CD14-positive monocyte (primary cell): Measurements from ENCODE around the gene MSI2. TPM values are rescaled to one million over a fixed set of nuclear protein-coding genes. Genes with fewer than 3 reads are reported as not detected.

Experiments
- DNase-seq, 3 donors: peaks; one replicate each; pipeline ENCODE4 v3.0.0-alpha.2; 2011 to 2022
- H2AFZ ChIP-seq: 2 replicates; pipeline ENCODE4 v1.6.0; 2012; ENCODE audit warnings: mild to moderate bottlenecking, low read depth, low read length, inconsistent platforms; ENCODE audit not compliant: insufficient read depth, poor library complexity, severe bottlenecking
- H3K27ac ChIP-seq, 2 donors: 1 replicate in 1 of 2; 2 replicates in 1 of 2; pipeline ENCODE4 v1.5.1; 2012 to 2013; ENCODE audit warnings: low read length in 2 of 2, control low read depth in 1 of 2, inconsistent platforms in 1 of 2, low read depth in 1 of 2, mild to moderate bottlenecking in 1 of 2
- H3K27me3 ChIP-seq, 2 donors: one replicate each; pipeline versions ENCODE4 v1.6.0 to v1.6.1; 2011 to 2013; ENCODE audit warnings: low read length in 2 of 2; ENCODE audit not compliant: control insufficient read depth in 2 of 2, insufficient read depth in 2 of 2
- H3K36me3 ChIP-seq, 2 donors: replicated peaks in 1 of 2; 1 replicate in 1 of 2; 2 replicates in 1 of 2; pipeline versions ENCODE4 v1.5.1 to v1.6.1; 2012 to 2013; ENCODE audit warnings: low read length in 2 of 2, control low read depth in 1 of 2, inconsistent platforms in 1 of 2, mild to moderate bottlenecking in 1 of 2; ENCODE audit not compliant: insufficient read depth in 2 of 2, control insufficient read depth in 1 of 2
- H3K4me1 ChIP-seq, 2 donors: 1 replicate in 1 of 2; 2 replicates in 1 of 2; pipeline versions ENCODE4 v1.5.1 to v1.6.1; 2012 to 2013; ENCODE audit warnings: low read length in 2 of 2, control low read depth in 1 of 2, inconsistent platforms in 1 of 2, mild to moderate bottlenecking in 1 of 2, moderate library complexity in 1 of 2; ENCODE audit not compliant: insufficient read depth in 2 of 2, control insufficient read depth in 1 of 2
- H3K4me2 ChIP-seq: replicated peaks from 2 replicates; pipeline ENCODE3; 2012; ENCODE audit warnings: low read length, moderate library complexity, mild to moderate bottlenecking; ENCODE audit not compliant: poor library complexity, severe bottlenecking; ENCODE audit errors: extremely low read depth
- H3K4me3 ChIP-seq, 3 experiments: fragments of 200-600 bp in 1 of 3; sonication (generic) in 1 of 3; replicated peaks in 1 of 3; 1 replicate in 2 of 3; 2 replicates in 1 of 3; pipeline ENCODE4 v1.5.1; 2011 to 2013; ENCODE audit warnings: low read length in 3 of 3, mild to moderate bottlenecking in 3 of 3, control low read depth in 2 of 3, low read depth in 2 of 3, inconsistent platforms in 1 of 3, moderate library complexity in 1 of 3
- H3K79me2 ChIP-seq: 2 replicates; pipeline ENCODE4 v1.6.0; 2012; ENCODE audit warnings: mild to moderate bottlenecking, control low read depth, inconsistent platforms, low read length, moderate library complexity; ENCODE audit not compliant: insufficient read depth
- H3K9ac ChIP-seq: 2 replicates; pipeline ENCODE4 v1.6.0; 2017; ENCODE audit warnings: low read length, mild to moderate bottlenecking; ENCODE audit not compliant: insufficient read depth, poor library complexity, severe bottlenecking
- H3K9me3 ChIP-seq, 2 donors: replicated peaks in 1 of 2; 1 replicate in 1 of 2; 2 replicates in 1 of 2; pipeline versions ENCODE4 v1.5.1 to v1.6.1; 2012 to 2013; ENCODE audit warnings: low read length in 2 of 2, control low read depth in 1 of 2; ENCODE audit not compliant: control insufficient read depth in 1 of 2, insufficient read depth in 1 of 2
- H4K20me1 ChIP-seq: 2 replicates; pipeline ENCODE4 v1.6.0; 2012; ENCODE audit warnings: mild to moderate bottlenecking, low read length, control low read depth, moderate library complexity; ENCODE audit not compliant: insufficient read depth
- H3K27ac Mint-ChIP-seq, 7 donors: one replicate each; pipeline ENCODE4 v1.8.0; 2020; ENCODE audit warnings: mild to moderate bottlenecking in 7 of 7, mixed read lengths in 7 of 7, moderate library complexity in 6 of 7, inconsistent platforms in 2 of 7
- H3K27me3 Mint-ChIP-seq, 3 donors: one replicate each; pipeline ENCODE4 v1.8.0; 2021 to 2022; ENCODE audit warnings: low read depth in 3 of 3, mild to moderate bottlenecking in 3 of 3, mixed read lengths in 3 of 3, moderate library complexity in 3 of 3, inconsistent platforms in 1 of 3
- H3K36me3 Mint-ChIP-seq, 2 donors: one replicate each; pipeline ENCODE4 v1.8.0; 2020; ENCODE audit warnings: mixed read lengths in 2 of 2, inconsistent platforms in 1 of 2, mild to moderate bottlenecking in 1 of 2
- H3K4me1 Mint-ChIP-seq: one replicate; pipeline ENCODE4 v1.8.0; 2020; ENCODE audit warnings: mild to moderate bottlenecking, mixed read lengths
- H3K4me3 Mint-ChIP-seq, 2 donors: one replicate each; pipeline ENCODE4 v1.8.0; 2020; ENCODE audit warnings: mild to moderate bottlenecking in 2 of 2, mixed read lengths in 2 of 2, moderate library complexity in 1 of 2
- H3K9me3 Mint-ChIP-seq, 7 donors: one replicate each; pipeline ENCODE4 v1.8.0; 2020 to 2022; ENCODE audit warnings: mixed read lengths in 7 of 7, mild to moderate bottlenecking in 6 of 7, moderate library complexity in 6 of 7, inconsistent platforms in 2 of 7
- CTCF ChIP-seq: fragments of 200-600 bp; IDR thresholded peaks from one replicate; pipeline ENCODE4 v1.8.0; 2022; ENCODE audit warnings: antibody characterized with exemption, mild to moderate bottlenecking
- WGBS: methylation state at CpG from one replicate; pipeline ENCODE4 v1.1.5; 2013; ENCODE audit warnings: missing lambda C conversion rate; ENCODE audit not compliant: insufficient coverage; 5-methylcytosine and 5-hydroxymethylcytosine counted together
- intact Hi-C, 2 donors: fragments of 100-400 bp; cut with micrococcal nuclease; formaldehyde crosslinking; loops; one replicate each; pipeline versions ENCODE4 v1.15.0 to v1.15.1; 2023
- polyA plus RNA-seq, 3 donors: library from polyadenylated mRNA; depleted of rRNA in 1 of 3; unstranded in 2 of 3; stranded (reverse) in 1 of 3; fragments of 300-500 nt in 2 of 3; fragments of >200 nt in 1 of 3; fragmentation: Illumina TruSeq in 2 of 3; gene quantifications; 1 replicate in 2 of 3; 2 replicates in 1 of 3; pipeline ENCODE4 v1.2.3, GENCODE V29; 2012 to 2021

MSI2 gene
- polyA plus RNA-seq, 3 donors, result 0.20 to 6.6 (median 0.37) TPM

GRCh38 chr17:57614742-57615141, 358.4 kb downstream of the MSI2 start:
- Histone ChIP-seq H3K4me2 (no peak overlapping the region), H3K36me3 (no peaks in the 10 kb centered on the region), H3K4me3 (no peak overlapping the region), H3K27ac (no peak overlapping the region), H3K27me3 (no peaks in the 10 kb centered on the region), H3K9me3 (no peaks in the 10 kb centered on the region), H3K4me1 (no peaks in the 10 kb centered on the region), H3K79me2 (no peaks in the 10 kb centered on the region), H4K20me1 (no peaks in the 10 kb centered on the region), H2AFZ (no peak overlapping the region), H3K9ac (no peak overlapping the region)
- no peak overlapping the region for H3K27ac Mint-ChIP-seq
- peaks cover 0 to 3% (median 2%) of the 10 kb centered on the region in 7 donors for H3K9me3 Mint-ChIP-seq
- peaks cover 0 to 2% (median 0%) of the 10 kb centered on the region in 3 donors for H3K27me3 Mint-ChIP-seq
- 98% methylated on average over 3 of the region's 3 CpGs for WGBS
- no peak overlapping the region for H3K4me3 Mint-ChIP-seq
- intact Hi-C loops, result no loop called here
- no peak for DNase-seq
- peaks cover 12 to 16% of the 10 kb centered on the region in 2 donors for H3K36me3 Mint-ChIP-seq
- no peaks in the 10 kb centered on the region for H3K4me1 Mint-ChIP-seq
- TF ChIP-seq CTCF, result no peak

- DNase-seq, result no peak
- 100% methylated on average over 7 of the region's 13 CpGs for WGBS
- H3K27ac ChIP-seq, result no peak overlapping the region
- H3K36me3 ChIP-seq, result no peaks in the 10 kb centered on the region
- H4K20me1 ChIP-seq, result no peaks in the 10 kb centered on the region
- TF ChIP-seq CTCF, result no peak
- Mint-ChIP-seq H3K27ac (no peak overlapping the region), H3K4me1 (no peaks in the 10 kb centered on the region), H3K27me3 (peaks cover 0 to 2% (median 0%) of the 10 kb centered on the region in 3 donors), H3K4me3 (no peak overlapping the region), H3K36me3 (peaks cover 14 to 16% of the 10 kb centered on the region in 2 donors), H3K9me3 (peaks cover 0 to 3% (median 2%) of the 10 kb centered on the region in 7 donors)
- no peaks in the 10 kb centered on the region for H3K4me1 ChIP-seq
- H2AFZ ChIP-seq, result no peak overlapping the region
- intact Hi-C loops, result no loop called here
- no peaks in the 10 kb centered on the region for H3K9me3 ChIP-seq
- no peak overlapping the region for H3K4me2 ChIP-seq
- H3K27me3 ChIP-seq, result no peaks in the 10 kb centered on the region
- H3K9ac ChIP-seq, result no peak overlapping the region
- no peak overlapping the region for H3K4me3 ChIP-seq
- H3K79me2 ChIP-seq, result no peaks in the 10 kb centered on the region
Measured at GRCh38 chr17:57615836-57616757, 359.8 kb downstream of the MSI2 start.
